Right lobe of liver (tissue), 6 donors: Measurements from ENCODE around the gene MAML2. TPM values are rescaled to one million over a fixed set of nuclear protein-coding genes. Genes with fewer than 3 reads are reported as not detected.
A peak's percentile ranks its signal among the peaks of the same experiment; 100 is the strongest.

ENCODE experiments used
- ATAC-seq, 4 donors: fragments of 200-7000 bp; cut with Tn5 transposase; one replicate each; pipeline ENCODE4 v1.9.1; 2020; ENCODE audit warnings: mild to moderate bottlenecking in 4 of 4, moderate library complexity in 4 of 4
- DNase-seq, 3 donors: peaks; one replicate each; pipeline ENCODE4 v3.0.0-alpha.2; 2020
- H3K27ac ChIP-seq, 3 donors: fragments of 200-600 bp; one replicate each; pipeline ENCODE4 v1.8.0; 2022
- H3K27me3 ChIP-seq, 2 donors: fragments of 200-600 bp; one replicate each; pipeline ENCODE4 v1.8.0; 2022
- H3K36me3 ChIP-seq, 4 donors: fragments of 200-600 bp; sonication (generic) in 1 of 4; one replicate each; pipeline versions ENCODE4 v1.5.1 to v1.8.0; 2017 to 2022; ENCODE audit warnings: control low read depth in 1 of 4
- H3K4me1 ChIP-seq, 4 donors: fragments of 200-600 bp; sonication (generic) in 1 of 4; one replicate each; pipeline versions ENCODE4 v1.5.1 to v1.8.0; 2017 to 2022; ENCODE audit warnings: control low read depth in 1 of 4
- H3K4me3 ChIP-seq, 3 donors: fragments of 200-600 bp; one replicate each; pipeline ENCODE4 v1.8.0; 2022
- H3K9me3 ChIP-seq, 4 donors: fragments of 200-600 bp; sonication (generic) in 1 of 4; one replicate each; pipeline versions ENCODE4 v1.5.1 to v1.8.0; 2017 to 2022; ENCODE audit warnings: control low read depth in 1 of 4
- POLR2A ChIP-seq: fragments of 450-650 bp; IDR thresholded peaks from one replicate; pipeline ENCODE4 v1.6.1; 2017; ENCODE audit warnings: antibody characterized with exemption, mild to moderate bottlenecking
- WGBS: methylation state at CpG from one replicate; pipeline ENCODE4 v1.1.6; 2018; ENCODE audit warnings: low coverage, low lambda C conversion rate; ENCODE audit not compliant: insufficient coverage; ENCODE audit errors: missing lambda C conversion rate; 5-methylcytosine and 5-hydroxymethylcytosine counted together
- intact Hi-C, 2 donors: fragments of 100-400 bp; cut with DNase I; formaldehyde crosslinking; loops; one replicate each; pipeline versions ENCODE4 v1.11.2 to v1.14.1; 2022
- long read RNA-seq: library from polyadenylated mRNA; unstranded; transcript quantifications from one replicate; pipeline ENCODE4 v2.0.0, GENCODE V29; 2019
- total RNA-seq, 6 experiments: library from RNA; depleted of rRNA in 2 of 6; stranded (reverse); fragments of >200 nt in 2 of 6; fragmentation: NEBNext Ultra II Directional in 3 of 6; extraction: Animal tissue kit (Norgen Biotek cat#: 25700) in 3 of 6; gene quantifications; one replicate each; pipeline versions ENCODE4 v1.1.0 to v1.2.4, GENCODE V29; 2016 to 2023
- TF ChIP-seq, protein P1 (sequence below), 4 donors: fragments of 200-600 bp in 3 of 4; fragments of 450-650 bp in 1 of 4; IDR thresholded peaks; one replicate each; pipeline versions ENCODE4 v1.5.1 to v1.8.0; 2016 to 2022; ENCODE audit warnings: antibody characterized with exemption in 4 of 4, mild to moderate bottlenecking in 2 of 4
- donor health status: DM: no; HTN: yes; CAD: no.
- donor health status: DM: no; HTN: no; CAD: no.
- donor health status: DM: no; HTN: no; CAD: no.
- donor health status: DM: no; HTN: yes; CAD: no.
- donor health status: DM: no; HTN: yes; CAD: no.

MAML2 gene
- total RNA-seq, result 1 to 10 TPM in 5 of 6 experiments, under 1 TPM in 1; 0.92 to 2.3 (median 1.9) TPM
- long read RNA-seq, partial matches to known transcripts, result 0 of 1 reads
- long read RNA-seq, other reads (novel, unspliced or antisense), result 1 of 1 reads

DNA sequence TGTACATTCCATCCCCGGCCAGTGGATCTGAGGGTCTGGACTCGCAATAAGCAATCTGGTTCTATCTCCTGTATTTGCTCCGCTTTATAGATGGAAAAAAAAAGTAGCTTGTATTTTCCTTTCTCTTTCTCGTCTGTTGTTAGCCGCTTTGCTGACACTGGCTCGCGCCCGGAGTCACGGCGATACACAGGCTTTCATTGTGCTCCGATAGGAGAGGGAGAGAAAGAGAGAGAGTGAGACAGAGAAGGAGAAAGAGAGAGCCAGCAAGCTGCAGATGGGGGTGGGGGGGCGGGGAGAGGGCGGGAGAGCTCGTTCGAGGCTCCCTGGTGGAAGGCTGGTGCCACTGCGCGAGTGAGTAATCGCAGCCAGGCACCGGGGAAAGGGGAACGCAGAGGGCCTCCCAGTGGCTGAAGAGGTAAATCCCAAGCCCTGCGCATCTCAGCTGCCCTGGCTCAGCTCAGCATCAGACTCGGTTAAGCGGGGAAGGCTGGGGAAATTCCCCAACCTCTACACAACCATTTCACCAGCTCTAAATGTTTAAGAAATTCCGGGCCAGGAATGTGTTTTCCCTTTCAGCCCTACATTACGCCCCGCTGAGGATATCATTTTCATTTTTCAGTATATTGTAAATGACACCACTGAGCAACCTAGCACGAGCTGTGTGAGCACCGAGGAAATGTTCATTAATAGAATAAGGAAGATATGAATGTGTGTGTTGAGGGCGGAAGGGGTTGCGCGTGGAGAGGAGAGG, at the start of gene MAML2:
Gene MAML2, minus strand, starts transcription at position 235 of the 751 bp plus-strand sequence. CDS start 1,300 bp downstream, outside the sequence.
- Histone ChIP-seq H3K4me3 (peak within 1 kb of the TSS; percentile 51 to 60 (median 59)), H3K27ac (peak within 1 kb of the TSS; percentile 18 to 66 (median 60)), H3K27me3 (no peaks in the 10 kb centered on the region), H3K9me3 (no peaks in the 10 kb centered on the region), H3K4me1 (no peaks in the 10 kb centered on the region), H3K36me3 (no peaks in the 10 kb centered on the region)
- intact Hi-C loops, result no loop called here
- peak; percentile 98 to 99 (median 98) for ATAC-seq
- WGBS, result 10% methylated on average over 24 of the region's 31 CpGs
- TF ChIP-seq, protein P1, sequence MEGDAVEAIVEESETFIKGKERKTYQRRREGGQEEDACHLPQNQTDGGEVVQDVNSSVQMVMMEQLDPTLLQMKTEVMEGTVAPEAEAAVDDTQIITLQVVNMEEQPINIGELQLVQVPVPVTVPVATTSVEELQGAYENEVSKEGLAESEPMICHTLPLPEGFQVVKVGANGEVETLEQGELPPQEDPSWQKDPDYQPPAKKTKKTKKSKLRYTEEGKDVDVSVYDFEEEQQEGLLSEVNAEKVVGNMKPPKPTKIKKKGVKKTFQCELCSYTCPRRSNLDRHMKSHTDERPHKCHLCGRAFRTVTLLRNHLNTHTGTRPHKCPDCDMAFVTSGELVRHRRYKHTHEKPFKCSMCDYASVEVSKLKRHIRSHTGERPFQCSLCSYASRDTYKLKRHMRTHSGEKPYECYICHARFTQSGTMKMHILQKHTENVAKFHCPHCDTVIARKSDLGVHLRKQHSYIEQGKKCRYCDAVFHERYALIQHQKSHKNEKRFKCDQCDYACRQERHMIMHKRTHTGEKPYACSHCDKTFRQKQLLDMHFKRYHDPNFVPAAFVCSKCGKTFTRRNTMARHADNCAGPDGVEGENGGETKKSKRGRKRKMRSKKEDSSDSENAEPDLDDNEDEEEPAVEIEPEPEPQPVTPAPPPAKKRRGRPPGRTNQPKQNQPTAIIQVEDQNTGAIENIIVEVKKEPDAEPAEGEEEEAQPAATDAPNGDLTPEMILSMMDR (IDR thresholded peaks at IDR 0.05), result peak; percentile 75 to 95 (median 94)
- TF ChIP-seq POLR2A, result no peak
- peak; percentile 91 to 94 (median 93) for DNase-seq

DNA sequence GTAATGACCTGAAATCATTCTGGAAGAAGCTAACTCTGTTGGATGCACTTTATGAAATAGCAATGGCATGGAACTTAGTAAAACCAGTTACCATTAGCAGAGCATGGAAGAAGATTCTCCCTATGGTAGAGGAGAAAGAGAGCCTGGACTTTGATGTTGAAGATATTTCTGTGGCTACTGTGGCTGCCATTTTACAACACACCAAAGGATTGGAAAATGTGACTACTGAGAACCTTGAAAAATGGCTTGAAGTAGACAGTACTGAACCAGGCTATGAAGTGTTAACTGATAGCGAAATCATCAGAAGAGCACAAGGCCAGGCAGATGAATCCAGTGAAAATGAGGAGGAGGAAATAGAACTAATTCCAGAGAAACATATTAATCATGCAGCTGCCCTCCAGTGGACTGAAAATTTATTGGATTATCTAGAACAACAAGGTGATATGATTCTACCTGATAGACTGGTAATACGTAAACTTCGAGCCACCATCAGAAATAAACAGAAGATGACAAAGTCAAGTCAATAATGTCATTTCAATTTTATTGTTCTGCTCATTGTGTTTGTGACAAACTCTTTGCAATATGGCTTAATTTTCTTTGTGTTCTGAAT, 48.8 kb upstream of the MAML2 start:
- intact Hi-C loops, result no loop called here
- WGBS, result 100% methylated on average over 2 of the region's 3 CpGs
- no peak for ATAC-seq

DNA sequence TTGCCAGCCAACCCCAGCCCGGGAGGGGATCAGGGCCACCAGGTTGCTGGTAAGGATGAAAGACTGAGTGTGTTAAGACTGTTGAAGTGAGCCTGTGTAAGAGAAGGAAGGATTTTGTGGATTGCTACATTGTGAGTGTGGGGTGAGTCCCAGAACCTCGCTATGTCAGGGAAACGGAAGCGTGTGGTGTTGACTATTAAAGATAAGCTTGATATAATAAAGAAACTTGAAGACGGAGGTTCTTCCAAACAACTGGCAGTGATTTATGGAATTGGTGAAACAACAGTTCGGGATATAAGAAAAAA, 47.4 kb upstream of the MAML2 start:
- DNase-seq (no peak), ATAC-seq (no peak)
- Histone ChIP-seq H3K4me1 (peaks cover 0 to 7% (median 2%) of the 10 kb centered on the region in 4 donors), H3K27ac (peak overlapping the region; percentile 65 to 90 (median 80)), H3K4me3 (peak overlapping the region; percentile 67 to 86 (median 82)), H3K27me3 (no peaks in the 10 kb centered on the region), H3K9me3 (no peaks in the 10 kb centered on the region), H3K36me3 (no peaks in the 10 kb centered on the region)
- TF ChIP-seq, protein P1 (IDR thresholded peaks at IDR 0.05), result no peak
- TF ChIP-seq POLR2A, result no peak
- intact Hi-C loops, result no loop called here
- WGBS, result 36% methylated on average over 6 of the region's 6 CpGs

More for the DNA sequence above, 48.8 kb upstream of the MAML2 start:
- Histone ChIP-seq H3K4me1 (peaks cover 0 to 7% (median 2%) of the 10 kb centered on the region in 4 donors), H3K27ac (no peak overlapping the region), H3K36me3 (no peaks in the 10 kb centered on the region), H3K4me3 (no peak overlapping the region), H3K27me3 (no peaks in the 10 kb centered on the region), H3K9me3 (no peaks in the 10 kb centered on the region)
- no peak for TF ChIP-seq POLR2A
- TF ChIP-seq, protein P1 (IDR thresholded peaks at IDR 0.05), result no peak
- DNase-seq, result no peak

DNA sequence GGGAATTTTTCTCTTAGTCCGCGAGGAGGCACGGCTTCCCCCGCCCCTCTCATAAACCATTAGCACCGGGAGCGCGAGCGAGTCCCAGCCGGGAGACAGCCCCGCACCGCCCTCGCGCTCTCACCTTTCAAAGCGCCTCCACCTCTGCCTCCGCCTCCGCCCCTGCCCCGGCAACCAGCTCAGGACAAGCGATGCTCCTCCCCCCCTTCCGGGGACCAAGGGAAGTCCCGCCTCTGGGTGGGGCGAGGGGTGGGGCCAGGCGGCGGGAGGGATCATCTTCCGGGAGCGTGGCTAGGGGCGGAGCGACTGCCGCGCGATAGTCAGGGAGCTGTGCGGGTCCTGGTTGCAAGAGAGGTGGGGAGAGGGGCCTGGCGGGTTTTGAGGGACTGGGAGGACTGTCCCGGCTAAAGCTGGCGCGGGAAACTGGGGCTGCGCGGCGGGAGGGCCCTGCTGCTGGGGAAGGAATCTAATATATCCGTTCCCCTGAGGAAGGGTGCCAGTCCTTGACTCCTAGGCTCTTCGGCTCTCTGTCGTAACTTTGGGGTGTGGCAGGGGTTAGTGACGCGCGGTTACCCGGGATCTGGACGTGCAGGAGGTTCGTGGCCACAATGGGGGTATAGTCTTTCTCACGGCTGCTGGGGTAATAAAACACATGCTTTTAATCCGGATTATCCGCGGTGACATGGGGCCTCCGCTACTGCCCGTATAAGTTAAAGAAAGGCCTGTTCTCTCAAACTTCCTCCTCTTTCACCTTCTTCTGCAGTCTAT, 46.9 kb upstream of the MAML2 start, which contains the start of the genes CCDC82 and JRKL:
Gene CCDC82, minus strand, starts transcription at position 193 of the 768 bp plus-strand sequence. CDS start 5,165 bp downstream, outside the sequence.
Gene JRKL, plus strand, starts transcription at position 294 of the 768 bp plus-strand sequence. CDS start 637 bp downstream, outside the sequence.
- 0% methylated on average over 2 of the region's 53 CpGs for WGBS
- intact Hi-C loops, result no loop called here
- TF ChIP-seq, protein P1 (IDR thresholded peaks at IDR 0.05), result no peak
- peak; percentile 86 for TF ChIP-seq POLR2A
- H3K4me1 ChIP-seq, result peaks cover 0 to 7% (median 2%) of the 10 kb centered on the region in 4 donors
- H3K27me3 ChIP-seq, result no peaks in the 10 kb centered on the region
- no peaks in the 10 kb centered on the region for H3K36me3 ChIP-seq
- H3K27ac ChIP-seq, result peak within 1 kb of the TSS; percentile 65 to 90 (median 80)
- ATAC-seq (peak; percentile 99 to 100 (median 99)), DNase-seq (peak; percentile 98 to 99 (median 98))
- no peaks in the 10 kb centered on the region for H3K9me3 ChIP-seq
- H3K4me3 ChIP-seq, result peak within 1 kb of the TSS; percentile 67 to 86 (median 82)
